Neural progenitor cell (in vitro differentiated cells): ENCODE data around the gene NEMP1. TPM values are rescaled to one million over a fixed set of nuclear protein-coding genes. Genes with fewer than 3 reads are reported as not detected.

Experiments used
- DNase-seq: peaks from one replicate; pipeline ENCODE4 v3.0.0-alpha.2; 2016; ENCODE audit warnings: low spot score
- H2AFZ ChIP-seq: fragments of 200-600 bp; sonication (generic); replicated peaks from 2 replicates; pipeline ENCODE4 v1.6.1; 2016; ENCODE audit warnings: antibody characterized with exemption
- H3F3A ChIP-seq: fragments of 200-600 bp; sonication (generic); 2 replicates; pipeline ENCODE4 v1.6.1; 2016; ENCODE audit warnings: antibody characterized with exemption, low read depth
- H3K27ac ChIP-seq: fragments of 200-600 bp; sonication (generic); 2 replicates; pipeline ENCODE4 v1.5.1; 2016; ENCODE audit warnings: mild to moderate bottlenecking
- H3K27me3 ChIP-seq: fragments of 200-600 bp; sonication (generic); 2 replicates; pipeline ENCODE4 v1.6.1; 2016; ENCODE audit warnings: mild to moderate bottlenecking, moderate library complexity
- H3K36me3 ChIP-seq: fragments of 200-600 bp; sonication (generic); 2 replicates; pipeline ENCODE4 v1.5.1; 2016
- H3K4me1 ChIP-seq: fragments of 200-600 bp; sonication (generic); 2 replicates; pipeline ENCODE4 v1.6.1; 2016; ENCODE audit warnings: mixed run types
- H3K4me2 ChIP-seq: fragments of 200-600 bp; sonication (generic); 2 replicates; pipeline ENCODE4 v1.6.1; 2016
- H3K4me3 ChIP-seq: fragments of 200-600 bp; sonication (generic); 2 replicates; pipeline ENCODE4 v1.5.1; 2016
- H3K79me2 ChIP-seq: fragments of 200-600 bp; sonication (generic); 2 replicates; pipeline ENCODE4 v1.6.1; 2016; ENCODE audit warnings: low read depth
- H3K9ac ChIP-seq: fragments of 200-600 bp; sonication (generic); 2 replicates; pipeline ENCODE4 v1.6.1; 2016
- H3K9me3 ChIP-seq: fragments of 200-600 bp; sonication (generic); 2 replicates; pipeline ENCODE4 v1.5.1; 2016; ENCODE audit warnings: low read depth
- H4K20me1 ChIP-seq: fragments of 200-600 bp; sonication (generic); 2 replicates; pipeline ENCODE4 v1.6.1; 2016; ENCODE audit warnings: low read depth
- H3K27ac Mint-ChIP-seq: 3 replicates; pipeline ENCODE4 v1.8.0; 2021; ENCODE audit warnings: mixed read lengths
- H3K27me3 Mint-ChIP-seq: 2 replicates; pipeline ENCODE4 v1.8.0; 2022; ENCODE audit warnings: low read depth, mild to moderate bottlenecking, inconsistent platforms, moderate library complexity, mixed read lengths; ENCODE audit not compliant: insufficient read depth
- H3K36me3 Mint-ChIP-seq: 3 replicates; pipeline ENCODE4 v1.8.0; 2021; ENCODE audit warnings: mixed read lengths
- H3K4me1 Mint-ChIP-seq: 3 replicates; pipeline ENCODE4 v1.8.0; 2021; ENCODE audit warnings: mixed read lengths
- H3K4me3 Mint-ChIP-seq: 3 replicates; pipeline ENCODE4 v1.8.0; 2021; ENCODE audit warnings: mild to moderate bottlenecking, moderate library complexity, mixed read lengths
- H3K9me3 Mint-ChIP-seq: 3 replicates; pipeline ENCODE4 v1.8.0; 2020; ENCODE audit warnings: mixed read lengths
- CTCF ChIP-seq: fragments of 200-600 bp; sonication (generic); IDR thresholded peaks from 2 replicates; pipeline ENCODE4 v1.5.1; 2017; ENCODE audit warnings: antibody characterized with exemption, mild to moderate bottlenecking
- EZH2 ChIP-seq: fragments of 200-600 bp; sonication (generic); IDR thresholded peaks from 2 replicates; pipeline ENCODE4 v1.6.1; 2017; ENCODE audit warnings: antibody characterized with exemption, mild to moderate bottlenecking, moderate library complexity
- EZH2phosphoT487 ChIP-seq: fragments of 200-600 bp; sonication (generic); IDR thresholded peaks from 2 replicates; pipeline ENCODE4 v1.6.1; 2017; ENCODE audit warnings: antibody characterized with exemption
- total RNA-seq: library from RNA; depleted of rRNA; stranded (reverse); fragments of >200 nt; gene quantifications from 2 replicates; pipeline ENCODE4 v1.2.3, GENCODE V29; 2015; ENCODE audit warnings: low replicate concordance

The NEMP1 gene
- total RNA-seq, 1 donor from 2014 or later, result 72.0 TPM

- no peak overlapping the region for H3K4me3 Mint-ChIP-seq
- Histone ChIP-seq H3K27me3 (no peaks in the 10 kb centered on the region), H4K20me1 (no peaks in the 10 kb centered on the region), H3K36me3 (no peaks in the 10 kb centered on the region), H3K4me1 (no peaks in the 10 kb centered on the region), H2AFZ (no peak overlapping the region), H3K4me2 (no peak overlapping the region), H3K9me3 (no peaks in the 10 kb centered on the region), H3K4me3 (no peak overlapping the region), H3K9ac (no peak overlapping the region), H3F3A (no peaks in the 10 kb centered on the region), H3K79me2 (no peaks in the 10 kb centered on the region), H3K27ac (no peak overlapping the region)
- peaks cover 18% of the 10 kb centered on the region for H3K4me1 Mint-ChIP-seq
- TF ChIP-seq EZH2phosphoT487, result no peak
- TF ChIP-seq EZH2, result no peak
- no peak for TF ChIP-seq CTCF
- no peak for DNase-seq
- H3K36me3 Mint-ChIP-seq, result peaks cover 4% of the 10 kb centered on the region
- H3K27ac Mint-ChIP-seq, result no peak overlapping the region
- peaks cover 14% of the 10 kb centered on the region for H3K27me3 Mint-ChIP-seq
- H3K9me3 Mint-ChIP-seq, result no peaks in the 10 kb centered on the region
Observed at GRCh38 chr12:57103856-57104255, 25.3 kb upstream of the NEMP1 start.

- Mint-ChIP-seq H3K4me3 (peak overlapping the region; percentile 46), H3K9me3 (no peaks in the 10 kb centered on the region), H3K27me3 (peaks cover 11% of the 10 kb centered on the region), H3K36me3 (peaks cover 7% of the 10 kb centered on the region), H3K27ac (peak overlapping the region; percentile 79), H3K4me1 (peaks cover 15% of the 10 kb centered on the region)
- Histone ChIP-seq H3K4me3 (no peak overlapping the region), H4K20me1 (no peaks in the 10 kb centered on the region), H3K4me2 (no peak overlapping the region), H3K27ac (no peak overlapping the region), H3K79me2 (no peaks in the 10 kb centered on the region), H3K9me3 (no peaks in the 10 kb centered on the region), H3K4me1 (no peaks in the 10 kb centered on the region), H3K27me3 (no peaks in the 10 kb centered on the region), H2AFZ (no peak overlapping the region), H3F3A (no peaks in the 10 kb centered on the region), H3K9ac (no peak overlapping the region), H3K36me3 (no peaks in the 10 kb centered on the region)
- DNase-seq, result no peak
- TF ChIP-seq EZH2 (no peak), EZH2phosphoT487 (no peak), CTCF (no peak)
Observed at GRCh38 chr12:57101892-57102695, 23.5 kb upstream of the NEMP1 start.

- peaks cover 12% of the 10 kb centered on the region for H3K27me3 Mint-ChIP-seq
- H3K4me2 ChIP-seq, result no peak overlapping the region
- DNase-seq, result no peak
- H3K79me2 ChIP-seq, result no peaks in the 10 kb centered on the region
- H3K27me3 ChIP-seq, result no peaks in the 10 kb centered on the region
- peak overlapping the region; percentile 31 for H3K4me3 Mint-ChIP-seq
- no peaks in the 10 kb centered on the region for H4K20me1 ChIP-seq
- no peak overlapping the region for H2AFZ ChIP-seq
- no peaks in the 10 kb centered on the region for H3K4me1 ChIP-seq
- no peaks in the 10 kb centered on the region for H3K9me3 Mint-ChIP-seq
- H3K36me3 ChIP-seq, result no peaks in the 10 kb centered on the region
- H3K4me1 Mint-ChIP-seq, result peaks cover 25% of the 10 kb centered on the region
- H3K36me3 Mint-ChIP-seq, result peaks cover 17% of the 10 kb centered on the region
- TF ChIP-seq EZH2, result no peak
- no peak for TF ChIP-seq CTCF
- TF ChIP-seq EZH2phosphoT487, result no peak
- H3K9ac ChIP-seq, result no peak overlapping the region
- peaks cover 3% of the 10 kb centered on the region for H3F3A ChIP-seq
- no peak overlapping the region for H3K27ac ChIP-seq
- H3K27ac Mint-ChIP-seq, result peak overlapping the region; percentile 34
- no peak overlapping the region for H3K4me3 ChIP-seq
- H3K9me3 ChIP-seq, result no peaks in the 10 kb centered on the region
Observed at GRCh38 chr12:57099766-57100165, 21.2 kb upstream of the NEMP1 start.
